ENCODE measurements around the gene CCDC47.

CCDC47 gene

DNA sequence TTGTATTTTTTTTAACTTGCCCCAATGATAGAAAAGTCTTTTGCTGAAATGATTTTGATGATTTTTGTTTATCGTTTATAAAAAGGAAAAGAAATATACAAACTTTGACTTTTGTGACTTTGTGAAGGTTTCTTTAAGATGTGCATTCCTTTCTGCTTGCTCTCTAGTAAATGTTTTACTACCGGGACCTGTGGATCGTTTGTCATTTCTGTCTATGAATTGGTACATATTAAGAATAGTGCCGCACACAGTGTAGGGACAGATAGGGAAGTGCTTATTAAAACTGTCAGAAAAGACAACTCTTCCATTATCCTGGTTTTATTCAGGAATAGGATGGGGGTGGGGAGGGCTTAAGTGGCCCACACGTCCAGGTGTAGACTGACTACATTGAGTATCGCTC, 45.7 kb upstream of the CCDC47 start:
- peak overlapping the region; percentile 1 to 74 (median 45) for H3K27ac Mint-ChIP-seq
- TF ChIP-seq, protein P1, sequence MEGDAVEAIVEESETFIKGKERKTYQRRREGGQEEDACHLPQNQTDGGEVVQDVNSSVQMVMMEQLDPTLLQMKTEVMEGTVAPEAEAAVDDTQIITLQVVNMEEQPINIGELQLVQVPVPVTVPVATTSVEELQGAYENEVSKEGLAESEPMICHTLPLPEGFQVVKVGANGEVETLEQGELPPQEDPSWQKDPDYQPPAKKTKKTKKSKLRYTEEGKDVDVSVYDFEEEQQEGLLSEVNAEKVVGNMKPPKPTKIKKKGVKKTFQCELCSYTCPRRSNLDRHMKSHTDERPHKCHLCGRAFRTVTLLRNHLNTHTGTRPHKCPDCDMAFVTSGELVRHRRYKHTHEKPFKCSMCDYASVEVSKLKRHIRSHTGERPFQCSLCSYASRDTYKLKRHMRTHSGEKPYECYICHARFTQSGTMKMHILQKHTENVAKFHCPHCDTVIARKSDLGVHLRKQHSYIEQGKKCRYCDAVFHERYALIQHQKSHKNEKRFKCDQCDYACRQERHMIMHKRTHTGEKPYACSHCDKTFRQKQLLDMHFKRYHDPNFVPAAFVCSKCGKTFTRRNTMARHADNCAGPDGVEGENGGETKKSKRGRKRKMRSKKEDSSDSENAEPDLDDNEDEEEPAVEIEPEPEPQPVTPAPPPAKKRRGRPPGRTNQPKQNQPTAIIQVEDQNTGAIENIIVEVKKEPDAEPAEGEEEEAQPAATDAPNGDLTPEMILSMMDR (IDR thresholded peaks at IDR 0.05; ENCODE audit: unreplicated experiment in 3 of 3): no peak
- H3K36me3 Mint-ChIP-seq (ENCODE audit: low read depth): peaks cover 92% of the 10 kb centered on the region
- peaks cover 6% of the 10 kb centered on the region for H3K4me1 Mint-ChIP-seq
- no peaks in the 10 kb centered on the region for H3K27me3 Mint-ChIP-seq (ENCODE audit: low read depth)
- H3K4me3 Mint-ChIP-seq: no peak overlapping the region
- H3K9me3 Mint-ChIP-seq: no peaks in the 10 kb centered on the region

DNA sequence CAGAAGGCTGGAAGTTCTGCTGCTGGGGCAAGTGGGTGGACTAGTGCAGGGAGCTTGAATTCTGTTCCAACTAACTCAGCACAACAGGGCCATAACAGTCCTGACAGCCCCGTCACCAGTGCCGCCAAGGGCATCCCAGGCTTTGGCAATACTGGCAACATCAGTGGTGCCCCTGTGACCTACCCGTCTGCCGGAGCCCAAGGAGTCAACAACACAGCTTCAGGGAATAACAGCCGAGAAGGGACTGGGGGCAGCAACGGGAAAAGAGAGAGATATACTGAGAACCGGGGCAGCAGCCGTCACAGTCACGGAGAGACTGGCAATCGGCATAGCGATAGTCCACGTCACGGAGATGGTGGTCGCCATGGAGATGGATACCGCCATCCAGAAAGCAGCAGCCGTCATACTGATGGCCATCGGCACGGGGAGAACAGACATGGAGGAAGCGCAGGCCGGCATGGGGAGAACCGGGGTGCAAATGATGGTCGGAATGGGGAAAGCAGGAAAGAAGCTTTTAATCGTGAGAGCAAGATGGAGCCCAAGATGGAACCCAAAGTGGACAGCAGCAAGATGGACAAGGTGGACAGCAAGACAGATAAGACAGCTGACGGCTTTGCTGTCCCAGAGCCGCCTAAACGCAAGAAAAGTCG, 44.5 kb upstream of the CCDC47 start:
- Mint-ChIP-seq H3K9me3 (no peaks in the 10 kb centered on the region), H3K4me1 (peaks cover 6% of the 10 kb centered on the region), H3K36me3 (ENCODE audit: low read depth) (peaks cover 92% of the 10 kb centered on the region), H3K27ac (peak overlapping the region in 1 of 3 experiments; percentile 74), H3K27me3 (ENCODE audit: low read depth) (no peaks in the 10 kb centered on the region), H3K4me3 (no peak overlapping the region)
- TF ChIP-seq, protein P1 (IDR thresholded peaks at IDR 0.05; ENCODE audit: unreplicated experiment in 3 of 3): no peak

DNA sequence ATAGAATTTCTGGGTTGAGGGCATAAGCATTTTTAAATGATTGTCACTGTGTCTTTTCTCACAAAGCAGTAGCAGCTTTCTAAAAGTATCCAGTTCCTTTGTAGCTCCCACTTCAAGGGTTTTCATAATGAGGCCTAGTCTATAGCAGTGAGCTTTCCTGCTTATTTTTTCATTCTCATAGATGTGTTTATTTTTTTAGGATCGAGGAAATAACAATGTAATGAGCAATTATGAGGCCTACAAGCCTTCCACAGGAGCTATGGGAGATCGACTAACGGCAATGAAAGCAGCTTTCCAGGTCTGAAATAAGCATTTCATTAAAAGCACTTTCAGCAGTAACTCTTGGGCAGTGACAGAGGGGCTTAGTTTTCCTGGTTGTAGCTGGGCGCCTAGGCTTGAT, 43.3 kb upstream of the CCDC47 start:
- TF ChIP-seq, protein P1 (IDR thresholded peaks at IDR 0.05; ENCODE audit: unreplicated experiment in 3 of 3): no peak

DNA sequence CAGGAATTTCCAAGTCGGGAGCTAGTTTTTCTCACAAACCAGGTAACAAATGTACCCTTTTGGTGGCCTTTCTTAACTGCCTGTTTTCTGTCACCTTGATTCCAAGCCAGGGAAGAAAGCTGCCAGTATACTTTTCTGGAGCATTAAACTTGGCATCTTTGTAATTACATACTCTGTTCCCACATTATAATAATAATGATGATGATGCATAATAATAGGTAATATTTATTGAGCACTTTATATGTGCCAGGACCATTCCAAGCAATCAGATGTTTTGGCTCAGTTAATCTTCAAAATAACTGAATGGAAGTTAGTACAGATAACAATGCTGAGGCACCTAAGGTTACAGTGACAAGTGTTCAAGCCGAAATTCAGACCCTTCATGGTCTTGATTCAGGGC, 42.7 kb upstream of the CCDC47 start:
- peaks cover 91% of the 10 kb centered on the region for H3K36me3 Mint-ChIP-seq (ENCODE audit: low read depth)
- H3K4me1 Mint-ChIP-seq: no peaks in the 10 kb centered on the region
- H3K27ac Mint-ChIP-seq: no peak overlapping the region
- H3K27me3 Mint-ChIP-seq (ENCODE audit: low read depth): no peaks in the 10 kb centered on the region
- H3K9me3 Mint-ChIP-seq: no peaks in the 10 kb centered on the region
- H3K4me3 Mint-ChIP-seq: no peak overlapping the region
- TF ChIP-seq, protein P1 (IDR thresholded peaks at IDR 0.05; ENCODE audit: unreplicated experiment in 3 of 3): no peak

More for the DNA sequence above, 43.3 kb upstream of the CCDC47 start:
- H3K27ac Mint-ChIP-seq: no peak overlapping the region
- H3K4me3 Mint-ChIP-seq: no peak overlapping the region
- no peaks in the 10 kb centered on the region for H3K9me3 Mint-ChIP-seq
- H3K36me3 Mint-ChIP-seq (ENCODE audit: low read depth): peaks cover 91% of the 10 kb centered on the region
- no peaks in the 10 kb centered on the region for H3K27me3 Mint-ChIP-seq (ENCODE audit: low read depth)
- peaks cover under 1% of the 10 kb centered on the region for H3K4me1 Mint-ChIP-seq

DNA sequence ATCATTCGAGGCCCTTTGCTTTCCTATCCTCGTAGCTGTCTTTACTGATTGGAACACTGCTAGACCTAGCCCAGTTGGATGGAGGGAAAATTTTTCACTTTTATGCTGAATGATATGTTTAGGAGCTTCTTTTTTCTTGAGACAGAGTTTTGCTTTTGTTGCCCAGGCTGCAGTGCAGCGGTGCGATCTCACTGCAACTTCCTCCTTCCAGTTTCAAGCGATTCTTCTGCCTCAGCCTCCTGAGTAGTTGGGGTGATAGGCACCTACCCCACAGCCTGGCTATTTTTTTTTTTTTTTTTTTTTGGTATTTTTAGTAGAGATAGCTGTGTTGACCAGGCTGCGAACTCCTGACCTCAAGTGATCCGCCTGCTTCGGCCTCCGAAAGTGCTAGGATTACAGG, 36.6 kb upstream of the CCDC47 start:
- peaks cover 84% of the 10 kb centered on the region for H3K36me3 Mint-ChIP-seq (ENCODE audit: low read depth)
- H3K27me3 Mint-ChIP-seq (ENCODE audit: low read depth): no peaks in the 10 kb centered on the region
- no peak overlapping the region for H3K4me3 Mint-ChIP-seq
- H3K27ac Mint-ChIP-seq: no peak overlapping the region
- H3K4me1 Mint-ChIP-seq: no peaks in the 10 kb centered on the region
- no peaks in the 10 kb centered on the region for H3K9me3 Mint-ChIP-seq
- TF ChIP-seq, protein P1 (IDR thresholded peaks at IDR 0.05; ENCODE audit: unreplicated experiment in 3 of 3): no peak

DNA sequence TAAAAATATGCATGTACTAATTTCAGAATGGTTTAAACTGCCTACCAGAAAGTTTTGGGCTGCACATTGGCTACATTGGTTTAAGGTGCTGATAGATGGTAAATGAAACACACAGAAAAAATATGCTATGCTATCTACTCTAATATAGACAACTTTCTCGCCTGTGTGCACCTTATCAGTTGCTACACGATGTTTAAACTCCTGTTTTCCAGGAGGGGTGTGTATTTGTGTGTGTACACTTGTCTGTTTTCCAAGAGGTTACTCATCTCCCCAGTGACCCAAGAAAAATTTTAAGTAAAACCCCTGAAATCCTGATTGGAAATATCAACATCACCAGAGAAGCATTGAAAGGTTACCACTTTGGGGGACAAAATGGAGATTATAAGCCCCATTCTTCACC, 32.2 kb upstream of the CCDC47 start:
- Mint-ChIP-seq H3K36me3 (ENCODE audit: low read depth) (peaks cover 66% of the 10 kb centered on the region), H3K4me1 (no peaks in the 10 kb centered on the region), H3K4me3 (no peak overlapping the region), H3K9me3 (no peaks in the 10 kb centered on the region), H3K27ac (no peak overlapping the region), H3K27me3 (ENCODE audit: low read depth) (no peaks in the 10 kb centered on the region)
- TF ChIP-seq, protein P1 (IDR thresholded peaks at IDR 0.05; ENCODE audit: unreplicated experiment in 3 of 3): no peak
